Hematopoietic multipotent progenitor cell treated with erythropoietin and hydrocortisone succinate and interleukin-3 and kit ligand, for 17 days (in vitro differentiated cells): Measurements from ENCODE around the gene CYP39A1.

Experiments
- DNase-seq: peaks from one replicate; pipeline ENCODE4 v3.0.0-alpha.2; 2015; ENCODE audit warnings: low spot score

CYP39A1 gene

DNA sequence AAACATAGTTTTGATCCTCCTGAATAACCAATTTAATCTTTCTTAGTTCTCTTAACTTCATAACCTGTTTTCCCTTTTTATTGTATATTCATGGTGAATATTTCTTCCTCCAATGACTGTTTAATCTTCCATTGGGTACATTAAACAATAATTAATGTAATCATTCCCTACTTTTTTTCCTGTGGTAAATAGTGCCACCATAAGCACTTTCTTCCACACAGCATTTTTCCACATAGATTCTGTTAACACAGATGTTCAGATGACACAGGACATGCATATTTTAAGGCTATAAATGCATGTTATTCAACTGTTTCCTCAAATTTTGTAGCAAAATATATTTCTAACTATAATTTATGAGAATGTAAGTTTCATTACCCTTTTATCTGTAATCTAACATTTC lies 61.9 kb downstream of the CYP39A1 start:
- DNase-seq, result no peak

DNA sequence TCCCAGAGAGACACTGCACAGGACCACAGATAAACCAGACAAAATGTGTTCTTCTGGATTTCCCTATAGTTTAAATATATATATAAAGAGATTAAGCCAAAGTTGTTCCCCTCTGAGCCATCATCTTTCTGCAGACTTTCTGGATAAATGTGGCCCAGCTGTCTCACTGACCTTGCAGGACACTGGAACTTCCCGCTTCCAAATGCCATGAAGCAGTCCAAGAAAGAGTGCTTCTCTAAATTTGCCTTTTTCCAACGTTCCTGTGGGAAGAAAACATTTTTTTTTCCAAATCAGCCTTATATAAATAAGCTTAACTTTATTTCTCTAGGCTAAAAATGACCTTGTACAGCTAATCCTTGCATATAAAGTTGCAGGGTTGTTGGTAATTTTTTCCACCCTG lies 65.7 kb downstream of the CYP39A1 start:
- DNase-seq, result no peak

DNA sequence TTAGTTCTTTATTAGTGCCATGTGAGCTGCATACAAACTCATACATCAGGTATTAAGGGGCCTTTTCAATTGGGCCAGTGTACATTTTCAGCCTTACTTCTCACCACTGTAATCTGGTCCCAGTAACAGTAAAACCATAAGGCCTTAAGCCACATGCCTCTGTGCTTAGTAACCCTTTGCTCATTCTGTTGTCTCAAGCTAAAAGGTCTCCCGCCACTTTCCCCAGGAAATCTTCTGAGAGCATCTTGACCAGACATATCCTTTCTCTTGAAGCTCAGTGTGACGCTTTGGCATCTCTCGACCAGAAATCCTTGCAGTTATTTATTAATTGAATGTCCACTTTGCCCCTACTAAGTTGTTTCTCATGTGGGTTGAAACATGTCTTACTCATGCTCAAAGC lies 68.0 kb downstream of the CYP39A1 start:
- DNase-seq, result no peak

DNA sequence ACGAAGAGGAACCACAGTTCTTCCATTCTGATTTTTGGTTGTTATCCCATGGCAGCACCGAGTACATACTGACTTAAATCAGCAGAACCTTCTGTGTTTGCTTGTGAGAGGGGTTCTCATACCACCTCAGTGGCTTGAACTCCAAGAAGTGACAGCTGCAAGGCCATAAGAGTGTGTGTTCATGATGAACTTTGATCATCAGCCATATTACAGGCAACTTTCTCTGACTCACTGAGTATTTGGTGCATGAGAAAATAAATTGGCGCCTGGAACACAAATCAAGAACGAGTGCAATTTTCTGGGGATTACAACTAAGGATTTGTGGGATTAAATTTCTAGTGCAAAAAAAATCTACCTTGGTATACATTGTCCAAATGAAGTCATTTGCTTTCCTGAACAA lies 68.9 kb downstream of the CYP39A1 start:
- no peak for DNase-seq

DNA sequence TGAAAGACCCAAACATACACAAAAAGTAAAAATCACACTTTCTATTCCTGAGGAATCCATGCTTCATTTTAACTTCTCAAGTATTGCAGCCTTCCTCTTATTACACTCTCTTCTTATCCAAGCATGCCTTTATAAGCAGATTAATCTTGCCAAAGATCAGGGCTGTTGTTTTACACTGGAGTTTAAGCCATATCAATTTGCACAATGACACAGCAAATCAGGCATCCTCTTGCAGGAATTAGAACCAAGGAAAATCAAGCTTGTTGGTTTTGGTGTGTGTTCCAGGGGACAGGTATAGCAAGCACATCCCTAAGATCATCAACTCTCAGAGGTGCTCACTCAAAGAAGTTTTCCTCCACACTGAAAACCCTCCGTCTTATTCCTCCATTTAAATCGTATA lies 69.5 kb downstream of the CYP39A1 start:
- no peak for DNase-seq

DNA sequence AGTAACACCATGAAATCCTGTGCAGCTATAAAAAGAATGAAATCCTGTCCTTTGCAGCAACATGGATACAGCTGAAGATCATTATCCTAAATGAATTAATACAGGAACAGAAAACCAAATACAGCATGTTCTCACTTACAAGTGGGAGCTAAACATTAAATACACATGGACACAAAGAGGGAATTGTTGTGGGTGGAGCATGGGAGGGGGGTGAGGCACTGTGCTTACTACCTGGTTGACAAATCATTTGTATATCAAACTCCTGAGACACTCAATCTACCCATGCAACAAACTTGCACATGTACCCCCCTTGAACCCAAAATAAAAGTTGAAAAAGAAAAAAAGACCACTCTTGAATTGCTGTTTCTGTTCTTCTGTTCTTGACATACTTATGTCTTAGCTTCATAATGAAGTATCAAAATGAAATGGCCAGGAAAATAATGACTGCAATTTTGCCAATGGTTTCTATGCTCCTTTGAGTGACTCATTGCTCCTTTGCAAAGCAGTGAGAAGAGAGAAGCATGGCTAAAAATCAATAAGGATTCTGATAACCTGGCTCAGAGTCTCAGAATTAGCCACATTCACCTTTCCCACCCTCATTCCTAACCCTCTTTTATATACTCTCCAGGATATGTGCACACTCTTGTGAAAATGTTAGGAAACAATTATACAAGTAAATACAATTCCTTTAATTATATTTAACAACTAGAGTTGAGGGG lies 71.0 kb downstream of the CYP39A1 start:
- DNase-seq, result no peak

DNA sequence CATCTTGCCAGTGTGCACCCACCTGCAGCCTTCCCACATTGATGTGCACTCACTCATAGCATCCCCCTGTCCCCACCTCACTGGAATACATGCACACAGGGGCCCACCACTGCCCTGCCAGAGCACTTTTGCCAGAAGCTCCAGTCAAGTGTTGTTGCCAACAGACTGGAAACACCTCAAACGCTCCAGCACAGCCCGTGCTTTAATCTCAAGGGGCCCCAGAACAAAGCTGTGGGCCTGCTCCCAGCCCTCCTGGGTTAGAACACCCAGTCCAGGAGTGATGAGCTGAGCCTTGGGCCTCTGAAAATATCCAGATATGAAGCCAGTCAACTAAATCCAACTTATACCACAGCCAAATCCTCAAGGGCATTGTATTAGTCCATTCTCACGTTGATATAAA lies 77.1 kb downstream of the CYP39A1 start:
- no peak for DNase-seq

DNA sequence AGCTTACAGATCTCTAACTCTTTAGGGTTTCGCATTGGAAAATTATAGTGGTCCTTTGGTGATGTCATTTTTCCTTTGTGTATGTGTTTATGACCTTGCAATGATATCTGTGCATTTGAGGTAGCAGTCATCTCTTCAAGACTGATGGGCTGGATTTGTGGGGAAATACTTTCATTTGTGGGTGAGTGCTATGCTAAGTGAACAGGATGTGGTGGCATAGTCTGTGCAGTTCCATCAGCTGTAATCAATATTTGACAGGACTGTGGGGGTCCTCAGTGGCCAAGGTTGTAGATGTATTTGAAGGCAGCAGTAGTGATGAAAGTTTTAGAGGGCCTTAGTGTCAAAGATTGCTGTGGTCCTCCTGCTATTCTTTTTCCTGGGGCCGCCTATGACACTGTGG lies 79.5 kb downstream of the CYP39A1 start:
- no peak for DNase-seq

DNA sequence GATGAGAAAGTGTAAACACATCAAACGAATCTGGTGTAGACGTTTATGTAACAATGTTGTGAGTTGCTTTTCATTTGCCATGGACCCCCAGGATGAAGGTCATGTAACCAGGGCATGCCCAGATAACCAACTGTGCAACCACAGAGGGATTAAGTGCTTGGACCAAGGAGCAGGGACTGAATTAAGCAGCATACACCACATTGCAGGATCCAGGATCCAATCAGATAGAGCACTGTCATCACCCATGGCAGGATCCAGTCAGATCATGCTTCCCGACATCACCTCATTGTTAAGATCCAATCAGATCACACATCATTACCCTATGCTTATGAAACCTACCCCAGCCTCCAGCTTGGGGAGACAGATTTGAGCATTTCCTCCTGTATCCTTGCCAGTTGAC lies 87.1 kb downstream of the CYP39A1 start:
- DNase-seq, result no peak

DNA sequence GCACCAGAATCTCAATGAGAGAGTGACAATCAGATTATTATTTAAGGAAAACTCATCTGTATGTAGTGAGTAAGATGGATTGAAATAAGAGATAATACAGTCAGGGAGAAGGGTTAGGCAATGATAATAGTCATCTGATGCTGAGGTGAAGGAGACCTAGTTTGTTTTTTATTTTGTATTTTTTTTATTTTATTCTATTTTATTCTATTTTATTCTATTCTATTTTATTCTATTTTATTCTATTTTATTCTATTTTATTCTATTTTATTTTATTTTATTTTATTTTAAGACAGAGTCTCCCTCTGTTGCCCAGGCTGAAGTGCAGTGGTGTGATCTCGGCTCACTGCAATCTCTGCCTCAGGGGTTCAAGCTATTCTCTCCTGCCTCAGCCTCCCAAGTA lies 88.7 kb downstream of the CYP39A1 start:
- no peak for DNase-seq

DNA sequence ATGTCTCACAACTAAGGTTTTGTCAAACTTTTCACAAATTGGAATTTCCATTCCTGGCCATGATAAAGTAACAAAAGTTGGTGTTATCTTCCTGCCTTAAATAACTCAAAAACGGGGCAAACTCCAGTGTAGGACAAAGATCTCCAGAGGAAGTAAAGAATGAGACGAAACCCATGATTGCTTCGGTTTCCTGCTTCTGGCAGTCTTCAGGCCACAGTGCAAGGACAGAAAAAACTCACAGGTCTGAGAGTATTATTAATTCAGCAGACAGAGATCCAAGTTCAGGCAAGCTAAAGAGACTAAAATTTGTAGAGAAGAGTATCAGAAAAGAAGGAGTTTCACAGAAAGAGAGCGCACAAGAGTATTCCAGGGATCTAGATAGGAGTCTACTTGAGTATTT lies 96.6 kb downstream of the CYP39A1 start:
- no peak for DNase-seq

DNA sequence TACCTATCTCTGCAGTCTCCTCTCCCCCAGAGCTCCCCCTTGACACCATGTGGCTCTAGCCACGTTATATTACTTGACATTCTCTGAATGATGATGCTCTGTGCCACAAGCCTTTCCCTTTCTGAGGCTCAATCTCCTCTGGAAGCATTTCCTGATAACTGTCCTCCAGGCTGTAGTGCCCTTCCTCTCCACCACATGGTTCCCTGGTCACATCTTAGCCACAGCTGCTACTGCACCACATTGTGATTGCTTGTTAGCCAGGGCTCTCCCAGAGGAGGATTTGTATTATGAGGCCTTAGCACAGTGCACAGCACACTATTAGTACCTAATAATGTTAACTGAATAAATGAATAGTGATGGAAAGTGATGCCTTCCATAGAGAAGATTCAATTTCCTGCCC lies 97.5 kb downstream of the CYP39A1 start:
- no peak for DNase-seq

DNA sequence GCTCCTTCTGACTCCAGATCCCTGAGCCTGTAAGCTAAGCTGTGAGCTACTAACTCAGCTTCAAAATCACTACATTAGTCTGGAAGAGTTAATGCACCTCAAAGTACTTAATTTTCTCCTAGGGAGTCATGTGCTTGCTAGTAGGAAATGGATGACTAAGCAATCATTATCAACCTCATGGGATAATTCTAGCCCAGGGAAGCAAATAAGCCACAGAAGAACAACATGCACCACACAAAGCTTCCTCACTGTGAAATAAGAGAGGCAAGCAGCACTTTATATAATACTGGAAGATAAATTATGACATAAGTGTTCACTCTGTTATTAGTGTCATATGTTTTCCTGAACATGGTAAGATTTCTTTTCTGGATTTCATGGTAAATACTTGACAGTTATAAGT lies 103.5 kb downstream of the CYP39A1 start:
- no peak for DNase-seq

DNA sequence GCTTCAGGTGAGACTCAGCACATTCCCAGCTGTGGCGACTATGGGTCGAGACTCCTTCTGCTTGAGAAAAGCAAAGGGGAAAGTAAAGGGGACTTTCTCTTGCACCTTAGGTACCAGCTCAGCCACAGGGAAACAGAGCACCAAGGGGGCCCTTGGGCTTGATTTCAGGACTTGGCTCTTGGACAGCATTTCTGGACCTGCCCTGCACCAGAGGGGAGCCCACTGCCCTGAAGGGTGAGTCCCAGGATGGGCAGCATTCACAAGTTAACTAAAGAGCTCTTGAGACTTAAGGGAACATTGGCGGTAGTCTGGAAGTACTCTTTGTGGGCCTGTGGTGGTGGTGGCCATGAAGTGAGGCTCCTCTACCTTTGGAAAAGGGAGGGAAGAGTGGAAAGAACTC lies 111.1 kb downstream of the CYP39A1 start:
- DNase-seq, result no peak

DNA sequence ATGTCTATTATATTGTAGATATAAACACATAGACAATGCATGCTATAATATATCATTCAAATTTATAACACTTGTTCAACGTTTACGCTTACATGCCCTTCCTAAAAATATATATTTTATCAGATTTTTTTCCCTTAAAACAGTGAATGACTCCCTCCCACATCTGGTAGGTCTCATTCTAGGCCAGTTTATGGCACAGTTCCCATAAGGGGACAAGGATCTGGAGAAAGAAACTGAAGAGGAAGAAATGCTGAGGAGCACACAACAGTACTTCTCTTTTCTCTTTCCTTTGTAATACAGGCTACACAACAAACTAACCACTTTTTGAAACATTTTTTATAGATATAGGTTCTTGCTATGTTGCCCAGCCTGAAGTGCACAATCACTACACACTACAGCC lies 112.8 kb downstream of the CYP39A1 start:
- DNase-seq, result no peak

DNA sequence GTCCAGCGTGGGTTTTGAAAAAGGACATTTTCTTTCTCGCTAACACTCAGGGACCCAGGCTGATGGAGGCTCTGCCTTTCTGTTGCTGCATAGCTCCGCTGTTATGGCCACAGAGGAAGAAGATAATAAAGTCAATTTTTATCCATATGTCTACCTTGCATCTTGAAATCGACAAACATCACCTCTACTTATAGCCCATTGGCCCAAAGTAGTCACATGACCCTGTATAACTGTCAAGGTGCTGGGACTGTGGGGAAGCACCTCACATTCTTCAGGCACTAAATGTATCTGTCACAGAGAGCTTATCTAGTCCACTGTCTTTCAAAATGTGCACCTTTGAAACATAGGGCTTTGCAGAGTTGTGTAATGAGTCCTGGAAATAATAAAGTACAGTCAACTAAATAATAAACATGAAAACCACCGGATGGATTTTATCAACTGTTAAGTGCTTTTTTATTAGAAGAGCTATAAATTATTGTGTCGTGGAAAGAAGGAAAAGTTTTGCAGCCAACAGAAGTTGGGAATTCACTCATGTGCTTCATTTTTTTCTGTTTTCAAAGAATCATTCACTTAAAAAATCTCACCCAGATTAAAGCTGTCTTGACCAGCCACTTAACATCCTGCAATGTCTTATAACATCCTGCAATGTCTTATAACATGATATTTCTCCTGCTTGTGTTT lies 113.7 kb downstream of the CYP39A1 start:
- DNase-seq, result no peak

DNA sequence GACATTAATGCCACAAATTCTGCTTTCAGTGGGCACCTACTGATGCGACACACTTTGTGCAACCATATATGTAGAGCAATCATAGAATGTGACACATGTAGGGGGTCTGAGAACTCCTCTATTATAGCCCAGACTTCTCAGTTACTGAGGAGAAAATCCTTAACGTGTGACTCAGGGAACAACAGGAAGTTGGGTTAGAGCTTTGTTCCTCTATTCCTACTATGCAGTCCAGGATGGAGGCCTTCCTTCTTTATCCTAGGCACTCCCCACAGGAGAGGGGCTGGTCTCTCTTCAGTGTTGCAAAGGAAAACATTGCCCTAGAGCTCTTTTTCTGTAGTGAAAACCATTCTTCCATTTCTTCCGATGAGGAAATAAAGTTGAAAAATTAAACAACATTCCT lies 121.7 kb downstream of the CYP39A1 start:
- DNase-seq, result no peak

DNA sequence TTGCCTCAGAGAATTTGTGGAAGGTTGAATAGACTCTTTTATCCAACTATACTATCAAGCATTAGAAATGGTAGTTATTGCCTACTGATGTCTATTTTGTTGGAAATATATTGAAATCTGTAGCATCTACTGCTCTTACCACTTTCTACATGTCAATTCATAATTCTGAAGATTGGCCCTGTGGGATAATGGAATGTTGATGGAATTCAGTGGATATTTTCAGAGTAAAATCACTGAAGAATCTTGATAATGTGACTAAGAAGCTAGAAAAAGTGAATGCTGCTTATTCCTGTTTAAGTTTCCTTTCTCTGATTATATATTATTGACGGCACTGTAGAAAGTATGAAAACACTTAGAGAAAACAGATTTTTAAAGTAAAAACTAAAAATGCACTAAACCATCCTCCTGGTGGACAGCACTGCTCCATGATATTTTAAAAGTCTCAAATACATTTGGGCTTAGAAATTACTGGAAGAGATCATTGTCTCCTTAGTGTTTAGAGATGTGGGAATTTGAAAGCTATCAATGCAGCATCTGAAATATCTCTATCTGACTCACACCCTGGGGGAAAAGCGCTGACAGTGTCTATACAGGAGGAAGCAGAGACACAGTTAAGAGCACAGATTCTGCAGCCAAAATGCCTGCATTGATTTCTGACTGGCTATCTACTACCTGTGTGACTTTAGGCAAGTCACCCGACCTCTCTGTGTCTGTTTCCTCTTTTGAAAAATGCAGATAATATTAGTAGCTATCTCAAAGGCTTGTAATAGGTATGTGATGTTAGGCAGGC lies 123.5 kb downstream of the CYP39A1 start:
- no peak for DNase-seq

DNA sequence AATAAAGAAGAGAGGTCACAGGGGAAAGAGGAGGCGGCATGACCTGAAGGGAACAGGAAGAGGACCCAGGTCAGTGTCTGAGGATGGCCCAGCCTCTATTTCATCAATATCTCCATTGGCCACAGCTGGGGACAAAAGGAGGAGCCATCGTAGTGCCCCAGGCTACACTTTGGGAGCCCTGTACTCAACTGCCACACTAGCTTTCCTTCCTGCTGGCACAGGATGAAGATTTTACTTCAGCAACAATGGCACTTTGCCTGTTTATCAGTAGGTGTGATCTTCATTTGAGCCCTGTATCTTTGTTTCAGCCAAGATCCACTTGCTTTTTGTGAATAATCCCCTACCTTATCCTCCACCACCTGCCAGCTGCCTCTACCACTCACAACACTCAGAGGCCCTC lies 126.0 kb downstream of the CYP39A1 start:
- no peak for DNase-seq

DNA sequence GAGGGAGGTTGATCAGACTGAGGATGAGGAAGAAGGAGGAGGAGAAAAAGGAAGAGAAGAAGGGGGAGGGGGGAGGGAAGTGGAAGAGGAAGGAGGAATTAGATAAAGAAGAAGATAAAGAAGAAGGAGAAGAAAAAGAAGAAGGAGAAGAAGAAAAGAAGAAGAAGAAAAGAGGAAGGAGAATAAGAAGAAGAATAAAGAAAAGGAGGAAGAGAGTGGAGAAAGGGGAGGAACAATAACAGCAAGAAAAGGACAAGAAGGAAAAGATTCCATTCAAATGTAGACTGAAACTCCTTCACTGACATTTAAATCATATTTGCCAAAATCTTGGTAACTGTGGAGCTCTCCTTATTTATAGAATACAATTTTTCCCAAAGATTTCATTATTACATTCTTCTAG lies 127.0 kb downstream of the CYP39A1 start:
- no peak for DNase-seq

DNA sequence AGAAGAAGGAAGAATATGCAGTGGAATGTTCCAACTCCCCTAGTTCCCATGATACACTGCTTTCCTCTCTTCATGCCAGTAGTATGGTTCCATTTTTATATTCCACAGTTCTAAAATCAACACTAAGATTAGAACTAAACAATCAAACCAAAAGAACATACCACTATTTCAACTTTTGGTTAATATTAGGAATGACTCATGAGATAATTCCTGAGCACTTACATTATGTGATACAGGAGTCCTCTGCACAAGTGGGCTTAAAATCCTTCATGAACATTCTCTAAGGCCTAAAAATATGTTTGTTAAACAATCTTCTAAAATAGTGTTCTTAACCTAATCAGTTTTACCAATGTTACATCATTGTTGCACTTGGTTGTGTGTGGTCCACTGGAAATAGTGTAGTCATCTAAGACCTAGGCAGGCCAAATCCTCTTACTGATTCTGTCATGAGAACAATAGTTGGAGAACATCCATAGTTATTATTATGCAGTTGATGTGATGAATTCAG lies 131.1 kb downstream of the CYP39A1 start:
- DNase-seq, result no peak

DNA sequence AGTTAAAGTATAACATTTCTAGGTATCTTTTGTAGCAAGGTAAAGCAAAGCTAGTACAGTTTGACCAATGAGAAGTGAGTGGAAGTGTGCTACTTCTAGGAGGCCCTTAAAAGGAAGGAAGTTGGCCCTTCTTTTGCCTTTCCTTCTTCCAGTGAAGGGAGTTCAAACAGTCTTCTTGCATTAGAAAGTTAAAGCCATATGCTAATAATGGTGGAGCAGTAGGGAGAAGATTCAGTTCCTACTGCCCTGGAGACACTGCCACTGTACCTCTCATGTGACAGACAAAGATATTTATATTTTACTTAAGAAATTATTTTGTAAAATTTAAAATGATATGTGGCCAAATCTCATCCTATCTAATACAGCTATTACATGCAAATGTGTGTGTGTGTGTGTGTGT lies 135.4 kb downstream of the CYP39A1 start:
- DNase-seq, result no peak

DNA sequence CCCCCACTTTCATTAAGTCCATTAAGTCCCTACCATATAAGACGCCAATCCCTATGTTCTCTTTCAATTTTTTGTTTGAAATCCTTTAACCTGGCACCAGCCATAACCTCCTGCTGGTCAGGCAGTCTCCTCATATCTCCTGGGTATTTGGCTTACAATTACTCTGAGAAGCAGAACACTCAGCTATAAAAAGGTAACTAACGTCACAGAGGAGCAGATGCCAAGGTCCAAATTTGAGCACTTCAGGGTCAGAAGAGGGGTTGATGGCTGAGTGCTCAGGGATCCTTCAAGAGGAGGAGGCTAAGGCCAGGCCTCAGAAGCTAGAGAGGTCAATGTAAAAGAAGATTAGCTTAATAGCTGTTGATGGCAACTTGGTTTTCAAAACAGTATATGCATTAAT lies 139.1 kb downstream of the CYP39A1 start:
- no peak for DNase-seq
